Stimulated activated CD4-positive, alpha-beta T cell treated with anti-CD3 and anti-CD28 coated beads, Interleukin-1b, Interleukin-23, amount 100 ng/mL, for 1 hour (primary cell): ENCODE measurements around the gene FKBP10.
"Not testable (repeated sequence)": the region's sequence is repeated elsewhere in the genome, so short reads cannot be mapped to it uniquely, and the experiment has no call there.

ENCODE experiments used
- DNase-seq, 2 donors: peaks; one replicate each; pipeline ENCODE4 v3.0.0-alpha.2; 2020; ENCODE audit warnings: low read depth in 2 of 2

FKBP10 gene

DNA sequence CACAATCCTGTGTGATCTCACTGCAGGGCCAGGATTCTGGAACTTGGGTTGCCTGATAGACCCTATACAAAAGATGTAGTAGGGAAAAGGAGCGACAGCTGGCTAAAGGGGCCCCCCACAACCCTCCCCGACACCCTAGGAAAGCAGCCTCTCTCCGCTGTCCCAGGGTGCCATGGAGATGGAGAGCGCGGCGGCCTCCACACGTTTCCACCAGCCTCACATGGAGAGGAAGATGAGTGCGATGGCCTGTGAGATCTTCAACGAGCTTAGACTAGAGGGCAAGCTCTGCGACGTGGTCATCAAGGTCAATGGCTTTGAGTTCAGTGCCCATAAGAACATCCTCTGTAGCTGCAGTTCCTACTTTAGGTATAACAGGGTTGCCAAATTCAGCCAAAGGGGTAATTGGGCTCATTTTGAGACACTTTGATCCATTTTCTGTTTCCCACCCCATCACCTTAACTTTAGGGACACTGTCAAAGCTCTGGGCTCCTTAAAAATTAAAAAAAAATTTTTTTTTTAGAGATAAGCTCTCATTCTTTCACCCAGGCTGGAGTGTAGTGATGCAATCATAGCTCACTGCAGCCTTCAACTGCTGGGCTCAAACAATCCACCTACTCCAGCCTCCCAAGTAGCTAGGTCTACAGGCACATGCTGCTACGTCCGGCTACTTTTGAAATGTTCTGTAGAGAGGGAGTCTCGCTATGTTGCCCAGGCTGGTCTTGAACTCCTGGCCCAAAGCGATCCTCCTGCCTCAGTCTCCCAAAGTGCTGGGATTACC is 25.1 kb downstream of the FKBP10 start, which contains the start of gene KLHL10:
Gene KLHL10, plus strand, starts transcription at position 65 of the 778 bp plus-strand sequence. Its CDS starts 108 bp downstream, at position 173.
- no peak for DNase-seq

- not testable (repeated sequence) for DNase-seq
Observed at GRCh38 chr17:41839448-41839847, 26.6 kb downstream of the FKBP10 start.

- not testable (repeated sequence) for DNase-seq
Observed at GRCh38 chr17:41840781-41841180, 28.0 kb downstream of the FKBP10 start.

GRCh38 chr17:41844971-41845370 is 32.2 kb downstream of the FKBP10 start:
- no peak for DNase-seq

DNA sequence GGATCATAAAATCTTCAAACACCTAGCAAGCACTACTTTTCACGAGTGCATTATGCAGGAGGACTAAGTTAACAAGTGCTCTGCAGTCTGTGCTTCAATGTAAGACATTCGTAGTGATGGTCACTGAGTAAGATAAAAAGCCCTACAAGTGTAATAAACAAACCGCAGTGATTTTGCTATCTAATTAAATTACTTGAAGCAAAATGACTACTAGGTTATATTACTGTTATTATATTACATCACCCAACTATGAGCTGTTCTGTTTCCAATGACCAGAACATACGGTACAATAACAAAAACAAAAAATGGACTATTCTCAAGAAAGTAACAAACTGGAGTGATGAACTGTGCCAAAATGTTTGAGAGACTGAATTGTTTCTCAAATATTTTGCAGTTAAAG is 36.0 kb downstream of the FKBP10 start:
- no peak for DNase-seq

DNA sequence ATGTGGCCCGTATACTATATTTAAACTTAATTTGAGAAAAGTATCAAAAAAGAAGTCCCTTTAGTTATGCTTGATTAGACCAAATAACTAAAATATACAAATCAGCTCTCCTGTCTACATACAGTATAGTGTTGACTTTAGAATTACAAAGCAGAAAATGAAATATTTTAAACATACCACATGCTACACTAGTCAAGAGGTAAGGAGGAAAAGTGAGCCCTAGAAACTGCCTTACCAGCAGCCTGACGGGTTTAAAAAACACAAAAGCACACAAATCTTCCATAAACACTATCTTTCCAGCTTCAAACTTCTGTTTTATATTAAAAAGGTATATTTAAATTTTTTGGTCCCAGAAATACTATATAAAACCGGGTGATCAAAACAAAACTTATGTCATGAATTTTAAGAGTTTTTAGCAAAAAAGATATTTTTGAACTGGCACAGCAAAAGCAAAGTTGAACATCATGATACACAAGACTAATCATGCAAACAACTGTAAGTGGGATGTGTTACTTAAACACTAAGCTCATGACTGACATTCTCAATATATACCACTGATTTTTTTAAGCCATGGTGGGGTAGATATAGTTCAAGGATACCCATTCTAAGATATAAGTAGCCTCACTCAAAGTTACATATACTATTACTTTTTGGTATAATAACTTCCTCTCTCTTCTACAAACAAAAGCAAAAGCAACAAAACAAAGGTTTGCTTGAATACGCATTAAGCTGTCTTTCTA is 36.6 kb downstream of the FKBP10 start:
- DNase-seq, result no peak

DNA sequence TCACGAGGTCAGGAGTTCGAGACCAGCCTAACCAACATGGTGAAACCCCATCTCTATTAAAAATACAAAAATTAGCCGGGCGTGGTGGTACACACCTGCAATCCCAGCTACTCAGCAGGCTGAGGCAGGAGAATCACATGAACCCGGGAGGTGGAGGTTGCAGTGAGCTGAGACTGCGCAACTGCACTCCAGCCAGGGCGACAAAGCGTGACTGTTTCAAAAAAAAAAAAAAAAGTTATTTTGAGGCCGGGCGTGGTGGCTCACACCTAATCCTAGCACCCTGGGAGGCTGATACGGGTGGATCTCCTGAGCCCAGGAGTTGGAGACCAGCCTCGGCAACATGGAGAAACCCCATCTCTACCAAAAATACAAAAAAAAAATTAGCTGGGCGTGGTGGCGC is 38.6 kb downstream of the FKBP10 start:
- not testable (repeated sequence) for DNase-seq

- no peak for DNase-seq
Observed at GRCh38 chr17:41860254-41860931, 47.6 kb downstream of the FKBP10 start.

- no peak for DNase-seq
Observed at GRCh38 chr17:41863074-41863848, 50.5 kb downstream of the FKBP10 start.

DNA sequence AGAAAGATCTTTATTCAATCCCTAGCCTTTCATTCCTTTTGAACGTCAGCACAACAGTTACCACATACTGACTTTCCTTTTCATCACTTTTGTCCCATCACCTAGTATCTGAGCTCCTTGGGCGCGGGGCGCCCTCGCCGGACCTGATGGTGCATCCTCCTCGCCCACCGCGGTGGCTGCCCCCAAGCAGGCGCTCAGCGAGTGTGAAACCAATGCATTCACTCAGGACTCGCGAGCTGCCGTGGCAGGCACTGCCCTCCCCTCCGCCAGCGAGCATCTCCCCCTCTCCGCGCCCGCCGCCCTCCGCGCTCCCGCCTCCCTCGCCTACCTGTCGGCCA is 51.7 kb downstream of the FKBP10 start:
- no peak for DNase-seq

- peak; percentile 67 to 76 for DNase-seq
Observed at GRCh38 chr17:41864836-41865595, 52.2 kb downstream of the FKBP10 start, which contains the start of gene KLHL11. TSS of gene KLHL11 (minus strand) at chr17:41865423. CDS start at chr17:41865370, 53 bp downstream.

- DNase-seq, result no peak
Observed at GRCh38 chr17:41865596-41865893, 52.7 kb downstream of the FKBP10 start.

- no peak for DNase-seq
Observed at GRCh38 chr17:41868568-41868967, 55.8 kb downstream of the FKBP10 start.

GRCh38 chr17:41869426-41869825 is 56.6 kb downstream of the FKBP10 start:
- DNase-seq, result no peak

- DNase-seq, result no peak
Observed at GRCh38 chr17:41870097-41870496, 57.3 kb downstream of the FKBP10 start.

- no peak for DNase-seq
Observed at GRCh38 chr17:41870627-41871026, 57.8 kb downstream of the FKBP10 start.

- DNase-seq, result no peak
Observed at GRCh38 chr17:41871789-41872188, 59.0 kb downstream of the FKBP10 start.
